ENCODE results near the gene C17orf50.

C17orf50 gene

DNA sequence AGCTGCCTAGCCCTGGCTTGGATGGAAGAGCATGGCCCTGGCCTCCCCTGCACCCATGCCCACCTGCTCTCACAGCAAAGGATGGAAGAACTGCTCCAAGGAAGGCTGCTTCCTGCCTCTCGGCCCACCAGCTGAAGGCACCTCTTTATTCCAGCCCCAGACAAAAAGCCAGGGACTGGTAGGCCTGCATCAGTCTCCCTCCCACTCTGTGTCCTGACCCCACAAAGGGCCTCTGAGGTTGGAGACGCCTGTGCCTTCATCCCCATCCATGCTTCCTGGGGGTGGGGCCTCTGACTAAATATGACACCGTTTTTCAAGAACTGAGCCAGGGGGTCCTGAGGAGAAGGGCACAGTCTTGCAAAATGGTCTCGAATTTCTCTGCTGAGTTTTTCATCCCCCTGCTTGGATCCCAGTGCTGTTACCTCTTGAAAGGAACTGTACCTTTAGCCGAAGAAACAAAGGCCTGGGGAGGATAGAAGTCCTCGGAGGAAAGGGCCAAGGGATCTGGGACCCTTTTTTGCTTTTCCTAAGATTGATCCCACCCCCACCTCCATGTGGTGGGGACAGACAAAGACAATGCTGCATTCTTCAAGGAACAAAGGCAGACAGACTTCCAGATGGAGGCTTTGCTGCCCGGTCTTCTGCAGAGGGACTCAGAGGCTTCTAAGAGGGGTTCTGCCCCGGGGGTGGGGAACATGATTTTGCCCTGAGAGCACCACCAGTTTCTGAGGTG is 5.2 kb downstream of the C17orf50 start:
- peaks cover 3% of the 10 kb centered on the region for H3K4me1 ChIP-seq (ENCODE audit: control insufficient read depth, insufficient read depth, low read length, poor library complexity, severe bottlenecking)
- no peak overlapping the region for H3K27ac ChIP-seq (ENCODE audit: insufficient read depth, low read length, poor library complexity, severe bottlenecking)
- DNase-seq = no peak
- no peaks in the 10 kb centered on the region for H3K36me3 ChIP-seq (ENCODE audit: control insufficient read depth, insufficient read depth, low read length)
- no peak overlapping the region for H3K4me3 ChIP-seq (ENCODE audit: insufficient read depth, low read depth, low read length, poor library complexity, severe bottlenecking)
- no peaks in the 10 kb centered on the region for H3K27me3 ChIP-seq (replicated peaks; ENCODE audit: control insufficient read depth, insufficient read depth, low read length, poor library complexity, severe bottlenecking)
- no peaks in the 10 kb centered on the region for H3K9me3 ChIP-seq (ENCODE audit: control insufficient read depth, low read length)

DNA sequence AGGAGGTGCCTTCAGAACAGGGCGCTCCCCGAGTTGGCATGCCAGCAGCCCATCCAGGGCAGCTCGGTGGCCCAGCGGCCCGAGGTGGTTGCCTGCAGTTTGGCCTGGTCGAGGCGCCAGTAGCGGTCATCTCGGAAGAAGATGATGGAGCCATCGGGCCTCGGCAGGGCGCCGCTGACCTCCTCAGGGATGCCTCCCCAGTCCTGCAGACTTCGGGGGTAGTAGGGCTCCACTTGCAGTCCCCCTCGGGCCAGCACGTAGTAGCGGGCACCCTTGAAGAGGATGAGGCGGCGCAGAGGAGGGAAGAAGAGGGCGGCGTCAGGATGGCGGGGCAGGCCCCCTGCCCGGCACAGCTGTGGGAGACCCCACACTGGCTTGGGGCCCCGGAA is 5.8 kb downstream of the C17orf50 start:
- Histone ChIP-seq H3K9me3 (ENCODE audit: control insufficient read depth, low read length) (no peaks in the 10 kb centered on the region), H3K27ac (ENCODE audit: insufficient read depth, low read length, poor library complexity, severe bottlenecking) (no peak overlapping the region), H3K4me3 (ENCODE audit: insufficient read depth, low read depth, low read length, poor library complexity, severe bottlenecking) (no peak overlapping the region), H3K27me3 (replicated peaks; ENCODE audit: control insufficient read depth, insufficient read depth, low read length, poor library complexity, severe bottlenecking) (no peaks in the 10 kb centered on the region), H3K4me1 (ENCODE audit: control insufficient read depth, insufficient read depth, low read length, poor library complexity, severe bottlenecking) (peaks cover 3% of the 10 kb centered on the region), H3K36me3 (ENCODE audit: control insufficient read depth, insufficient read depth, low read length) (no peaks in the 10 kb centered on the region)
- no peak for DNase-seq

DNA sequence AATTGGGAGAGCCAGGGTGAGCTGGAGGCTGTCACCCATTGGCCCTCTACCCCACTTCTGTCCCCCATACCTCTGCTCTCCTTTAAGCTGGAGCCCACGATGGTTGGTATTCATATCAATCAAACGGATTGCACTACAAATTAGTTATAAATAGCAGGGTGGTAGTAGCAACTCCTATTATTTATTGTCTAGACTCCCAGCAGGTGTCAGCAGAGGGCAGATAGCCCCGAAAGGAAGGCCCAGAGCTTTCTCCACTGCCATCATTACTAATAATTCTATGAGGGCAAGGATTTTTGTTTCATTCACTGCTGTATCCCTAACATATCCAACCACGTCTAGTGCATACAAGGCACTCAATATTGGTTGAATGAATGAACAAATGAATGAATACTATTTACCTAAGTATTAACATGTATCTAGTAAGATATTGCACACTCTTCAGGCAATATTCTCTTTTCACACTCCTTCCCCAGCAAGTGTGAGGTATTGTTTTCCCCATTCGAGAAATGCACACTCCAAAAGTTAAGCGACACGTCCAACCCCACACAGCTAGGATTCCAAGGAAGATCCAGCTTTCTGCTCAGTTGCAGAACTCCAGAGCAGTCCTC is 6.3 kb downstream of the C17orf50 start:
- Histone ChIP-seq H3K36me3 (ENCODE audit: control insufficient read depth, insufficient read depth, low read length) (no peaks in the 10 kb centered on the region), H3K4me3 (ENCODE audit: insufficient read depth, low read depth, low read length, poor library complexity, severe bottlenecking) (no peak overlapping the region), H3K9me3 (ENCODE audit: control insufficient read depth, low read length) (no peaks in the 10 kb centered on the region), H3K27ac (ENCODE audit: insufficient read depth, low read length, poor library complexity, severe bottlenecking) (no peak overlapping the region), H3K27me3 (replicated peaks; ENCODE audit: control insufficient read depth, insufficient read depth, low read length, poor library complexity, severe bottlenecking) (no peaks in the 10 kb centered on the region), H3K4me1 (ENCODE audit: control insufficient read depth, insufficient read depth, low read length, poor library complexity, severe bottlenecking) (peaks cover 3% of the 10 kb centered on the region)
- DNase-seq = no peak

DNA sequence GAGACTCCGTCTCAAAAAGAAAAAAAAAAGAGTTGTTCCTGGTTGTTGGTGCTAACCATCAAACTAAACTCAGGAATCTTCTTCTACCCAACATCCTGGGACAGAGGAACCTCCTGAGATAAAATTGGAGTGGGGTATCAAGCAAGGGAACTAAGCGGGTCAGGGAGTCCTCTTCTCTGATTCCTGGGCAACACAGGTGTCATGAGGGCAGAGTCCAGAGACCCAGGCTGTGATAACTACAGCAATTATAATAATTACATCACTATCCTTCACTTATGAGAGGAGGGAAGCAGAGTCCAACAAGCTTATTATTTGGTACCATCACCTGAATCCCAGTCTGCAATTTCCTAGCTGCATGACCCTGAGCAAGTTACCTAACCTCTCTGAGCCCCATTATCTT is 8.1 kb downstream of the C17orf50 start:
- H3K27me3 ChIP-seq (replicated peaks; ENCODE audit: control insufficient read depth, insufficient read depth, low read length, poor library complexity, severe bottlenecking) = no peaks in the 10 kb centered on the region
- H3K36me3 ChIP-seq (ENCODE audit: control insufficient read depth, insufficient read depth, low read length) = no peaks in the 10 kb centered on the region

DNA sequence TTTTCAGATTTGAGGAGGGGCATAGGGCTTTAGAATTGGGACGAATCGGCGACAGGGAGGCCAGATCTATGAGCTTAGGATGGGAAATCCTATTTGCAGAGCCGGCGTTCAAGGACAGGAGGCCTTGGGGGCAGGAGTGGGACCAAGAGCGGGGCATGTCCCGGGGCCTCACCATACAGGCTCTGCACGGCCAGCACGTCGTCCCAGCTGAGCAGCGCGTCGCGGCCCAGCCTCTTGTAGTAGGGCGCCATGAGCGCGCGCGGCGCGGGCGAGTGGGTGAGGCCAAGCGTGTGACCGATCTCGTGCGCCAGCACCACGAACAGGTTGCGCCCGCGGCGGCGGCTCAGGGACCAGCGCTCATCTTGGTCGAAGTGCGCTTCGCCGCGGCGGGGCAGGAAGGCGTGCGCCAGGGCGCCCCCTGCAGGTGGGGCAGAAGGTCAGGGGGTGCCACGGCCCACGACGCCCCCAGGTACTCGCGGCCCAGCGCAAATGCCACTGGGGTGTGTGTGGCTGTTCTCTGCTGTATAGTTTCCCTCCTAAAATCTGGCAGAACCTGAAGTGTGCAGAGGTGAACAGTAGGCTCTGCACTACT is 9.3 kb downstream of the C17orf50 start:
- Histone ChIP-seq H3K27me3 (replicated peaks; ENCODE audit: control insufficient read depth, insufficient read depth, low read length, poor library complexity, severe bottlenecking) (no peaks in the 10 kb centered on the region), H3K36me3 (ENCODE audit: control insufficient read depth, insufficient read depth, low read length) (no peaks in the 10 kb centered on the region), H3K4me1 (ENCODE audit: control insufficient read depth, insufficient read depth, low read length, poor library complexity, severe bottlenecking) (no peaks in the 10 kb centered on the region)

More for the DNA sequence above, 8.1 kb downstream of the C17orf50 start:
- Histone ChIP-seq H3K9me3 (ENCODE audit: control insufficient read depth, low read length) (no peaks in the 10 kb centered on the region), H3K27ac (ENCODE audit: insufficient read depth, low read length, poor library complexity, severe bottlenecking) (no peak overlapping the region), H3K4me3 (ENCODE audit: insufficient read depth, low read depth, low read length, poor library complexity, severe bottlenecking) (no peak overlapping the region), H3K4me1 (ENCODE audit: control insufficient read depth, insufficient read depth, low read length, poor library complexity, severe bottlenecking) (peaks cover 3% of the 10 kb centered on the region)
- DNase-seq = no peak

DNA sequence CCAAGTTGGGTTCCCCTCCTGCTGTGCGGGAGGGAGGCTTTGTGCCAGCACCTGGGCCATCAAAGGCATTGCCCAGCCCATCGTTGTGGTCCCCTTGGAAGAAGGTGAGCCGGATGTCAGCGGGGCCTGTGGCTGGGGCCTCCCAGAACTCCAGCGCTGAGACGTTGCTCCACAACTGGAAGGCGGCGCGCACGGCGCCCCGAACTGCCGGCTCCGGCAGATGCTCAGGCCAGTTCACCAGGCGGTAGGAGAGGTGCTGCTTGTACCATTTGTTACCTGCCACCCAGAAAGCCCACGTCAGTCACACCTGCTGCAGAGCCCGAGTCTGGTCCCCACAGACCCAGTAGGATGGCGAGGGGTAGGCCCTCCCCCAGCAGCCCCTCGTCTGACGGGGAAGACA is 12.4 kb downstream of the C17orf50 start:
- Histone ChIP-seq H3K36me3 (ENCODE audit: control insufficient read depth, insufficient read depth, low read length) (no peaks in the 10 kb centered on the region), H3K27me3 (replicated peaks; ENCODE audit: control insufficient read depth, insufficient read depth, low read length, poor library complexity, severe bottlenecking) (no peaks in the 10 kb centered on the region), H3K9me3 (ENCODE audit: control insufficient read depth, low read length) (no peaks in the 10 kb centered on the region), H3K27ac (ENCODE audit: insufficient read depth, low read length, poor library complexity, severe bottlenecking) (no peak overlapping the region), H3K4me1 (ENCODE audit: control insufficient read depth, insufficient read depth, low read length, poor library complexity, severe bottlenecking) (no peaks in the 10 kb centered on the region), H3K4me3 (ENCODE audit: insufficient read depth, low read depth, low read length, poor library complexity, severe bottlenecking) (no peak overlapping the region)
- no peak for DNase-seq

More for the DNA sequence above, 9.3 kb downstream of the C17orf50 start:
- no peak overlapping the region for H3K27ac ChIP-seq (ENCODE audit: insufficient read depth, low read length, poor library complexity, severe bottlenecking)
- H3K4me3 ChIP-seq (ENCODE audit: insufficient read depth, low read depth, low read length, poor library complexity, severe bottlenecking) = no peak overlapping the region
- H3K9me3 ChIP-seq (ENCODE audit: control insufficient read depth, low read length) = no peaks in the 10 kb centered on the region
- DNase-seq = no peak

DNA sequence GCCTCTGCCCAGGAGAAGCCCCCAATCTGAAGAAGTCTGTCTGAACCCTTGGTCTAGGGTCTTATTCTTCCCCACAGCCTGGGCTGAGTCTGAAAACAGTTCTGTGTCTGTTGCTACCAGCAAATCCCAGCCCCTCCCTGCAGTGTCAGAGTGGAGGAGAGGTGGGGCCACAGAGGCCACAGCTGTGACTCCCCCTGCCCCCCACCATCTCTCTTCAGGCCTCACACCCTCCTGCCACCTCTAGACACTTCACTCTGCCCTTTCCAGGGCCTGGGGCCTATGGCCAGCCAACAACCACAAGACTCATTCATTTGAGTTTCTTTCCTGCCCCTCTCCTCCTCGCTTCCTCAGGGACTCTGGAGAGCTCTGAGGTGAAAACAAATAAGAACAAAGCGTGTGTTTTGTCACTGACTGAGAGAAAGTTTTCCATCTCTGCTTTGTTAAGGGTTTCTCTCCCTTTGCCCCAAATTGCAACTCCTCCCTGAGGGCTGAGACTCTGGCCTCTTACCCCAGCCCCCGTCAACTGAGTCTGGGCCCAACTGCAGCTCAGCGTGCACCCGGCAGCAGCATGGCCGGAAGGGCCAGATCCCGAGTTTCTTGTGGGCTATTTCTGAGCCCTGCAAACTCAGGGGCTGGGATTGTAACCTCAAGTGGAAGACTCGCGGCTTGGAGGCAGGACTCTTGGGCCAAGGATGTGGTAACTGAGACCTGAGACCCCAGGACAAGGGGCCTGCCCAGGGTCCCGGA is 13.2 kb downstream of the C17orf50 start:
- Histone ChIP-seq H3K27ac (ENCODE audit: insufficient read depth, low read length, poor library complexity, severe bottlenecking) (no peak overlapping the region), H3K36me3 (ENCODE audit: control insufficient read depth, insufficient read depth, low read length) (no peaks in the 10 kb centered on the region), H3K4me3 (ENCODE audit: insufficient read depth, low read depth, low read length, poor library complexity, severe bottlenecking) (no peak overlapping the region), H3K27me3 (replicated peaks; ENCODE audit: control insufficient read depth, insufficient read depth, low read length, poor library complexity, severe bottlenecking) (no peaks in the 10 kb centered on the region), H3K9me3 (ENCODE audit: control insufficient read depth, low read length) (no peaks in the 10 kb centered on the region), H3K4me1 (ENCODE audit: control insufficient read depth, insufficient read depth, low read length, poor library complexity, severe bottlenecking) (no peaks in the 10 kb centered on the region)
- DNase-seq = no peak

DNA sequence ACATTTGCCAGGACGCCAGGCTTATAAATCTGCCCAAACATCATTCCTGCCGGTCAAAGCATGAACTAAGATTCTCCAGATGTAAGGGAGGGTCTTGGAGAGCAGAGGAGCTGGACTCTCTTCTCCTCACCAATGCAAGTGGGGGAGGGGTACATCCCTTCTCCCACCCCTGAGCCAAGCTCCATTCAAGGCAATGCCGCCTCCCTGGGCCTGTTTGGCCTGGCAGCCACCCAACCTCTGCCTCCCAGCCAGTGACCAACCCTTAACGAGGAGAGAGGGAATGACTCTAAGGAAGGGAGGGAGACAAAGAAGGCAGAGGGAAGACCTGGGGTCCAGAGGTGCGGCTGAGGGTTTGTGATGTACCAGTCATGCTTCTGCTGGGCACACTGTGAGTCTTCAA is 13.8 kb downstream of the C17orf50 start:
- no peak for DNase-seq
- Histone ChIP-seq H3K36me3 (ENCODE audit: control insufficient read depth, insufficient read depth, low read length) (no peaks in the 10 kb centered on the region), H3K4me1 (ENCODE audit: control insufficient read depth, insufficient read depth, low read length, poor library complexity, severe bottlenecking) (no peaks in the 10 kb centered on the region), H3K27ac (ENCODE audit: insufficient read depth, low read length, poor library complexity, severe bottlenecking) (no peak overlapping the region), H3K27me3 (replicated peaks; ENCODE audit: control insufficient read depth, insufficient read depth, low read length, poor library complexity, severe bottlenecking) (no peaks in the 10 kb centered on the region), H3K4me3 (ENCODE audit: insufficient read depth, low read depth, low read length, poor library complexity, severe bottlenecking) (no peak overlapping the region), H3K9me3 (ENCODE audit: control insufficient read depth, low read length) (no peaks in the 10 kb centered on the region)

DNA sequence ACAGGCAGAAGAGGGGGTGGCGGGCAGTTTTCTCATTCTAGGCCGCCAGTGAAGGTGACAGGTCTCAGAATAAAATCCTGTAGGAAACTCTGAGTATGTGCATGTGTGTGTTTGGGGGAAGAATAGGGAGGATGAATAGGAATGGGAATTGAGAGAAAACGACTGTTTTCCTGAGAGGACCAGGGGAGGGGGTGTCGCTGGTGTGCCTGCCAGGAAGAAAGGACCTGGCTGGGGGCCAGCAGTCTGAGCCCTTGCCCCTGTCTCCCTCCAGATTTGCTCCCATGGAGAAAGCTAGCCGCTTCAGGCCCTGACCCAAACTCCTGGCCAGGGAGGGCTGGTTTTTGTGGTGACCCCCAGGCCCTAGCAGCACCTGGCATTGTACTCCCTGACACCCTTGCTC is 14.4 kb downstream of the C17orf50 start:
- Histone ChIP-seq H3K4me1 (ENCODE audit: control insufficient read depth, insufficient read depth, low read length, poor library complexity, severe bottlenecking) (no peaks in the 10 kb centered on the region), H3K36me3 (ENCODE audit: control insufficient read depth, insufficient read depth, low read length) (no peaks in the 10 kb centered on the region), H3K27ac (ENCODE audit: insufficient read depth, low read length, poor library complexity, severe bottlenecking) (no peak overlapping the region), H3K27me3 (replicated peaks; ENCODE audit: control insufficient read depth, insufficient read depth, low read length, poor library complexity, severe bottlenecking) (no peaks in the 10 kb centered on the region), H3K4me3 (ENCODE audit: insufficient read depth, low read depth, low read length, poor library complexity, severe bottlenecking) (no peak overlapping the region), H3K9me3 (ENCODE audit: control insufficient read depth, low read length) (no peaks in the 10 kb centered on the region)
- DNase-seq = no peak

DNA sequence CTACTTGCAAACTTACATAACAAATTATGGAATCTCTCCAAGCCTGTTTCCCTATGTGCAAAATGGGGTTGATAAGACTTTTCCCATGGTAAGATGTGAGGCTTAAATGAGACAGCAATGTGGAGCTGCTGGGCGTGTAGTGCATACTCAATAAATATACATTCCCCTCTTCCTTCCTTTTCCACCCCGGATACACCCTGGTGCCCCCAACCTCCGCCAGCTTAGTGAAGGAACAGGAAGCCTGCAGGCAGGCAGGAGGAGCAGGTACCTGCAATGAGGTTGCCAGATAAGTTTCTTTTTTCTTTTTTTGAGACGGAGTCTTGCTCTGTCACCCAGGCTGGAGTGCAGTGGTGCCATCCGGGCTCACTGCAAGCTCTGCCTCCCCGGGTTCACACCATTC is 14.9 kb downstream of the C17orf50 start:
- no peak overlapping the region for H3K4me3 ChIP-seq (ENCODE audit: insufficient read depth, low read depth, low read length, poor library complexity, severe bottlenecking)
- H3K27me3 ChIP-seq (replicated peaks; ENCODE audit: control insufficient read depth, insufficient read depth, low read length, poor library complexity, severe bottlenecking) = no peaks in the 10 kb centered on the region
- H3K36me3 ChIP-seq (ENCODE audit: control insufficient read depth, insufficient read depth, low read length) = no peaks in the 10 kb centered on the region
- H3K4me1 ChIP-seq (ENCODE audit: control insufficient read depth, insufficient read depth, low read length, poor library complexity, severe bottlenecking) = no peaks in the 10 kb centered on the region
- no peak for DNase-seq
- H3K9me3 ChIP-seq (ENCODE audit: control insufficient read depth, low read length) = no peaks in the 10 kb centered on the region
- no peak overlapping the region for H3K27ac ChIP-seq (ENCODE audit: insufficient read depth, low read length, poor library complexity, severe bottlenecking)

Measured in effector memory CD4-positive, alpha-beta T cell (primary cell).